IPS-15b (cell line): ENCODE data around the gene NUP88.

Source experiments
- H3K27me3 ChIP-seq: one replicate; pipeline ENCODE4 v1.6.1; 2013; ENCODE audit warnings: low read length; ENCODE audit not compliant: control insufficient read depth, insufficient read depth
- H3K36me3 ChIP-seq: one replicate; pipeline ENCODE4 v1.6.1; 2013; ENCODE audit warnings: low read length; ENCODE audit not compliant: control insufficient read depth, insufficient read depth
- H3K4me1 ChIP-seq: one replicate; pipeline ENCODE4 v1.6.1; 2013; ENCODE audit warnings: mild to moderate bottlenecking, low read length; ENCODE audit not compliant: control insufficient read depth, insufficient read depth
- H3K4me3 ChIP-seq: one replicate; pipeline ENCODE4 v1.5.1; 2013; ENCODE audit warnings: low read depth, low read length
- H3K9ac ChIP-seq: one replicate; pipeline ENCODE4 v1.6.1; 2013; ENCODE audit warnings: low read depth, mild to moderate bottlenecking, low read length
- H3K9me3 ChIP-seq: one replicate; pipeline ENCODE4 v1.6.1; 2013; ENCODE audit warnings: mild to moderate bottlenecking, low read length; ENCODE audit not compliant: control insufficient read depth, insufficient read depth

The NUP88 gene

DNA sequence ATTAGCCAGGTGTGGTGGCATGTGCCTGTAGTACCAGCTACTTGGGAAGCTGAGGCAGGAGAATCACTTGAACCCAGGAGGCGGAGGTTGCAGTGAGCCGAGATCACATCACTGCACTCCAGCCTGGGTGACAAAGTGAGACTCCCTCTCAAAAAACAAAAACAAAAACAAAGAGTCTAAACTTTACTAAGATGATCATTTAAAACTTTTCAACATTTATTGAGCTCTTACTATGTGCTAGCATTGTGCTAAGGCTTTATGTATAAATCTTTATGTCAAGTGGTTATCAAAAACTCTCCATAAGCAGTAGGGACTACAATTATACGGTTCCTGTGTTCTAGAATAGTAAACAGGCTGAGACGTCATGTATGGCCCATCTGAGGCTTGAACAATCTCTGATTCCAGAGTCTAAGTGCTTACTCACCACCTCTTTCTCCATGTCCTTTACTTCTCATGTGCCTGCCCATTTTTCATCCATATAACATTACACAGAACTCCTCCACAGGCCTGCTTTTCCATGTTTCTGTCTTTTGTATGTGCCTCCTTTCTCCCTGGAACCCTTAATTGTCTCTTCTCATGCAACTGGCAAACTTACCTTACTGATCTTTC is 66.7 kb downstream of the NUP88 start:
- no peak overlapping the region for H3K4me3 ChIP-seq
- peaks cover 3% of the 10 kb centered on the region for H3K36me3 ChIP-seq
- no peak overlapping the region for H3K9ac ChIP-seq
- H3K9me3 ChIP-seq = no peaks in the 10 kb centered on the region
- H3K4me1 ChIP-seq = no peaks in the 10 kb centered on the region
- no peaks in the 10 kb centered on the region for H3K27me3 ChIP-seq

DNA sequence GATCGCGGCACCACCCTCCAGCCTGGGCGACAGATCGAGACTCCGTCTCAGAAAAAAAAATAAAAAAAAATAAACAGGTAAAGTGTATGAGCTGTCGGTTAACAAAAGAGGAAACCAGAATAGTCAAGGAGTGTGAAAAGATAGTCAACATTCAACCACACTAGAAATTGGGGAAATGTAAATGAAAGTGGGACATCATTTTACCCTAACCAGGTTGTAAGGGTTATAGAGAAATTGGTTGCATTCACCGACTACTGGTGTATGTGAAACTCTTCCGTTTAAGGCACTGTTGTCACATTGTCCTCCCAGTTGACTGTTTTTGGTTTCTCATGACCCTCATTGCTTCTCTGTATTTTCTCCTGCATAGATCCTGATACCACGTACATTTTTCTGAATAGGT is 74.5 kb downstream of the NUP88 start:
- Histone ChIP-seq H3K36me3 (no peaks in the 10 kb centered on the region), H3K27me3 (no peaks in the 10 kb centered on the region), H3K4me1 (no peaks in the 10 kb centered on the region), H3K9me3 (no peaks in the 10 kb centered on the region), H3K9ac (no peak overlapping the region), H3K4me3 (no peak overlapping the region)
